CD4-positive, alpha-beta T cell (primary cell): ENCODE data around the gene EIF2AK3. TPM values are rescaled to one million over a fixed set of nuclear protein-coding genes. Genes with fewer than 3 reads are reported as not detected.
"Not testable (repeated sequence)": the region's sequence is repeated elsewhere in the genome, so short reads cannot be mapped to it uniquely, and the experiment has no call there.

Experiments
- ATAC-seq: fragments of 200-7000 bp; cut with Tn5 transposase; one replicate; pipeline ENCODE4 v1.10.0; 2022; ENCODE audit warnings: mild to moderate bottlenecking; ENCODE audit not compliant: poor library complexity
- CTCF ChIA-PET: fragments of 350-600 bp; sonication (Branson Sonifier 250); formaldehyde crosslinking; loops from one replicate; lab custom pipeline; 2021; ENCODE audit warnings: antibody characterized with exemption, inconsistent platforms; lab: Charles Lee
- POLR2A ChIA-PET: fragments of 350-600 bp; sonication (Branson Sonifier 250); formaldehyde crosslinking; loops from one replicate; lab custom pipeline; 2021; ENCODE audit warnings: antibody characterized with exemption, inconsistent platforms; lab: Charles Lee
- DNase-seq, 14 experiments: peaks; one replicate each; pipeline ENCODE4 v3.0.0-alpha.2; 2013 to 2020; ENCODE audit warnings: mixed read lengths in 2 of 14
- H3K27ac ChIP-seq, 2 donors: one replicate each; pipeline versions ENCODE4 v1.5.1 to v1.7.0; 2013; ENCODE audit warnings: low read length in 2 of 2, low read depth in 1 of 2, mild to moderate bottlenecking in 1 of 2
- H3K27me3 ChIP-seq, 2 experiments: 1 replicate in 1 of 2; 2 replicates in 1 of 2; pipeline versions ENCODE4 v1.6.1 to v1.7.0; 2013; ENCODE audit warnings: low read length in 2 of 2, control low read depth in 1 of 2, mild to moderate bottlenecking in 1 of 2, moderate library complexity in 1 of 2; ENCODE audit not compliant: insufficient read depth in 2 of 2, control insufficient read depth in 1 of 2
- H3K36me3 ChIP-seq: one replicate; pipeline ENCODE4 v1.6.1; 2013; ENCODE audit warnings: low read length, control low read depth; ENCODE audit not compliant: insufficient read depth
- H3K4me1 ChIP-seq: one replicate; pipeline ENCODE4 v1.6.1; 2013; ENCODE audit warnings: low read length, control low read depth; ENCODE audit not compliant: insufficient read depth
- H3K4me3 ChIP-seq: one replicate; pipeline ENCODE4 v1.5.1; 2013; ENCODE audit warnings: mild to moderate bottlenecking, low read length, moderate library complexity
- H3K9me3 ChIP-seq, 2 experiments: 1 replicate in 1 of 2; 2 replicates in 1 of 2; pipeline versions ENCODE4 v1.6.1 to v1.7.0; 2013; ENCODE audit warnings: low read length in 2 of 2, mild to moderate bottlenecking in 2 of 2, control low read depth in 1 of 2, moderate library complexity in 1 of 2; ENCODE audit not compliant: control insufficient read depth in 1 of 2, insufficient read depth in 1 of 2
- H3K27ac Mint-ChIP-seq: one replicate; pipeline ENCODE4 v1.8.0; 2020; ENCODE audit warnings: mixed read lengths
- H3K27me3 Mint-ChIP-seq: one replicate; pipeline ENCODE4 v1.8.0; 2021; ENCODE audit warnings: mixed read lengths
- H3K36me3 Mint-ChIP-seq: one replicate; pipeline ENCODE4 v1.8.0; 2021; ENCODE audit warnings: low read depth, mixed read lengths
- H3K4me1 Mint-ChIP-seq: one replicate; pipeline ENCODE4 v1.8.0; 2021; ENCODE audit warnings: low read depth, mixed read lengths
- H3K4me3 Mint-ChIP-seq: one replicate; pipeline ENCODE4 v1.8.0; 2020; ENCODE audit warnings: mild to moderate bottlenecking, mixed read lengths
- H3K9me3 Mint-ChIP-seq: one replicate; pipeline ENCODE4 v1.8.0; 2020; ENCODE audit warnings: mixed read lengths
- CTCF ChIP-seq: fragments of 200-600 bp; IDR thresholded peaks from one replicate; pipeline ENCODE4 v1.8.0; 2022; ENCODE audit warnings: antibody characterized with exemption, mild to moderate bottlenecking
- intact Hi-C, 2 experiments: fragments of 100-400 bp; cut with DNase I in 1 of 2; cut with micrococcal nuclease in 1 of 2; formaldehyde crosslinking; loops; one replicate each; pipeline versions ENCODE4 v1.15.1 to v1.9.0; 2023 to 2025; cut with DNase I, micrococcal nuclease
- total RNA-seq, 174 experiments: library from RNA in 2 of 174; stranded (reverse) in 2 of 174; gene quantifications; one replicate each; pipeline ENCODE4 v1.2.3 and lab custom pipeline; 2021 to 2026

The EIF2AK3 gene
- total RNA-seq, 2 experiments from 2014 or later: 30.6 to 37.0 TPM

GRCh38 chr2:88656690-88657089, 29.4 kb upstream of the EIF2AK3 start:
- Mint-ChIP-seq H3K9me3 (no peaks in the 10 kb centered on the region), H3K36me3 (no peaks in the 10 kb centered on the region), H3K27me3 (no peaks in the 10 kb centered on the region), H3K27ac (no peak overlapping the region), H3K4me3 (no peak overlapping the region), H3K4me1 (no peaks in the 10 kb centered on the region)
- CTCF ChIA-PET: interaction anchor here (0.9 kb wide), 1 partner anchor 62 kb away, joined by 6 read pairs; no protein-coding TSS in a partner anchor
- no peaks in the 10 kb centered on the region for H3K27me3 ChIP-seq
- ATAC-seq (no peak), DNase-seq (no peak)
- no peaks in the 10 kb centered on the region for H3K36me3 ChIP-seq
- no peaks in the 10 kb centered on the region for H3K9me3 ChIP-seq
- TF ChIP-seq CTCF: no peak
- intact Hi-C loops: no loop called here
- no peak overlapping the region for H3K27ac ChIP-seq
- H3K4me1 ChIP-seq: no peaks in the 10 kb centered on the region
- H3K4me3 ChIP-seq: no peak overlapping the region
- POLR2A ChIA-PET: no interaction called here

- ATAC-seq (no peak), DNase-seq (no peak)
- ChIA-PET CTCF (no interaction called here), POLR2A (no interaction called here)
- intact Hi-C loops: no loop called here
- Mint-ChIP-seq H3K4me1 (no peaks in the 10 kb centered on the region), H3K27ac (no peak overlapping the region), H3K4me3 (no peak overlapping the region), H3K36me3 (no peaks in the 10 kb centered on the region), H3K27me3 (no peaks in the 10 kb centered on the region), H3K9me3 (no peaks in the 10 kb centered on the region)
- no peak overlapping the region for H3K4me3 ChIP-seq
- no peaks in the 10 kb centered on the region for H3K27me3 ChIP-seq
- no peaks in the 10 kb centered on the region for H3K9me3 ChIP-seq
- no peaks in the 10 kb centered on the region for H3K36me3 ChIP-seq
- no peak overlapping the region for H3K27ac ChIP-seq
- no peaks in the 10 kb centered on the region for H3K4me1 ChIP-seq
- TF ChIP-seq CTCF: no peak
These were observed 27.4 kb upstream of the EIF2AK3 start for GRCh38 chr2:88654714-88655113.

GRCh38 chr2:88651646-88652045, 24.4 kb upstream of the EIF2AK3 start:
- ChIA-PET POLR2A (no interaction called here), CTCF (no interaction called here)
- H3K27ac Mint-ChIP-seq: no peak overlapping the region
- no peaks in the 10 kb centered on the region for H3K27me3 Mint-ChIP-seq
- no peak overlapping the region for H3K4me3 ChIP-seq
- H3K36me3 Mint-ChIP-seq: no peaks in the 10 kb centered on the region
- H3K4me3 Mint-ChIP-seq: no peak overlapping the region
- H3K27ac ChIP-seq: no peak overlapping the region
- no peaks in the 10 kb centered on the region for H3K4me1 Mint-ChIP-seq
- H3K9me3 Mint-ChIP-seq: no peaks in the 10 kb centered on the region
- intact Hi-C loops: no loop called here
- H3K4me1 ChIP-seq: no peaks in the 10 kb centered on the region
- no peaks in the 10 kb centered on the region for H3K9me3 ChIP-seq
- DNase-seq: no peak
- H3K36me3 ChIP-seq: no peaks in the 10 kb centered on the region
- no peaks in the 10 kb centered on the region for H3K27me3 ChIP-seq
- TF ChIP-seq CTCF: no peak
- no peak for ATAC-seq

GRCh38 chr2:88645291-88645882, 18.1 kb upstream of the EIF2AK3 start:
- H3K4me3 Mint-ChIP-seq, H3K36me3 Mint-ChIP-seq, ATAC-seq, intact Hi-C loops, H3K27me3 Mint-ChIP-seq, H3K27ac ChIP-seq, DNase-seq, H3K4me3 ChIP-seq, H3K9me3 ChIP-seq, H3K27ac Mint-ChIP-seq, H3K36me3 ChIP-seq, H3K4me1 ChIP-seq, H3K27me3 ChIP-seq, H3K9me3 Mint-ChIP-seq: not testable (repeated sequence)
- ChIA-PET CTCF (interaction anchor here (1.6 to 3.3 kb wide), 2 partner anchors 13 to 27 kb away, joined by 4 to 11 read pairs; no protein-coding TSS in a partner anchor), POLR2A (interaction anchor here (0.6 kb wide), 1 partner anchor 35 kb away, joined by 3 read pairs; no protein-coding TSS in a partner anchor)
- peaks cover 14% of the 10 kb centered on the region for H3K4me1 Mint-ChIP-seq
